Calu3 (cell line): ENCODE data around the gene BEAN1. TPM values are rescaled to one million over a fixed set of nuclear protein-coding genes. Genes with fewer than 3 reads are reported as not detected.

ENCODE experiments used
- BruUV-seq: library from RNA; stranded (reverse); fragments of 400-500 nt; replicated peaks from 2 replicates; lab custom pipeline; 2021; lab: Mats Ljungman, UMichigan
- CTCF ChIA-PET: fragments of 300-600 bp; sonication (Branson Sonifier 250); formaldehyde crosslinking; loops from one replicate; lab custom pipeline; 2022; ENCODE audit warnings: antibody characterized with exemption; lab: Charles Lee
- DNase-seq: peaks from one replicate; pipeline ENCODE4 v3.0.0; 2022
- H3K27ac Mint-ChIP-seq: one replicate; pipeline ENCODE4 v1.8.0; 2022; ENCODE audit warnings: mixed read lengths; ENCODE audit not compliant: unreplicated experiment
- H3K27me3 Mint-ChIP-seq: one replicate; pipeline ENCODE4 v1.8.0; 2022; ENCODE audit warnings: mixed read lengths; ENCODE audit not compliant: unreplicated experiment
- H3K36me3 Mint-ChIP-seq: one replicate; pipeline ENCODE4 v1.8.0; 2022; ENCODE audit warnings: mild to moderate bottlenecking, moderate library complexity, mixed read lengths; ENCODE audit not compliant: insufficient read depth, unreplicated experiment
- H3K4me1 Mint-ChIP-seq: one replicate; pipeline ENCODE4 v1.8.0; 2022; ENCODE audit warnings: mild to moderate bottlenecking, low read depth, mixed read lengths; ENCODE audit not compliant: unreplicated experiment
- H3K4me3 Mint-ChIP-seq: one replicate; pipeline ENCODE4 v1.8.0; 2022; ENCODE audit warnings: mild to moderate bottlenecking, low read depth, moderate library complexity, mixed read lengths; ENCODE audit not compliant: unreplicated experiment
- H3K9me3 Mint-ChIP-seq: one replicate; pipeline ENCODE4 v1.8.0; 2022; ENCODE audit warnings: low read depth, mixed read lengths; ENCODE audit not compliant: unreplicated experiment
- intact Hi-C: fragments of 100-400 bp; cut with micrococcal nuclease; formaldehyde crosslinking; loops from one replicate; pipeline ENCODE4 v1.10.0; 2022; ENCODE audit not compliant: unreplicated experiment
- total RNA-seq: library from RNA; stranded (reverse); gene quantifications from 2 replicates; pipeline ENCODE4 v1.2.3, GENCODE V29; 2022
- TF ChIP-seq, protein P1 (sequence below): fragments of 200-600 bp; IDR thresholded peaks from one replicate; pipeline ENCODE4 v1.8.0; 2022; ENCODE audit warnings: antibody characterized with exemption; ENCODE audit not compliant: unreplicated experiment

The BEAN1 gene
- total RNA-seq, 1 experiment from 2014 or later, result 3.1 TPM

DNA sequence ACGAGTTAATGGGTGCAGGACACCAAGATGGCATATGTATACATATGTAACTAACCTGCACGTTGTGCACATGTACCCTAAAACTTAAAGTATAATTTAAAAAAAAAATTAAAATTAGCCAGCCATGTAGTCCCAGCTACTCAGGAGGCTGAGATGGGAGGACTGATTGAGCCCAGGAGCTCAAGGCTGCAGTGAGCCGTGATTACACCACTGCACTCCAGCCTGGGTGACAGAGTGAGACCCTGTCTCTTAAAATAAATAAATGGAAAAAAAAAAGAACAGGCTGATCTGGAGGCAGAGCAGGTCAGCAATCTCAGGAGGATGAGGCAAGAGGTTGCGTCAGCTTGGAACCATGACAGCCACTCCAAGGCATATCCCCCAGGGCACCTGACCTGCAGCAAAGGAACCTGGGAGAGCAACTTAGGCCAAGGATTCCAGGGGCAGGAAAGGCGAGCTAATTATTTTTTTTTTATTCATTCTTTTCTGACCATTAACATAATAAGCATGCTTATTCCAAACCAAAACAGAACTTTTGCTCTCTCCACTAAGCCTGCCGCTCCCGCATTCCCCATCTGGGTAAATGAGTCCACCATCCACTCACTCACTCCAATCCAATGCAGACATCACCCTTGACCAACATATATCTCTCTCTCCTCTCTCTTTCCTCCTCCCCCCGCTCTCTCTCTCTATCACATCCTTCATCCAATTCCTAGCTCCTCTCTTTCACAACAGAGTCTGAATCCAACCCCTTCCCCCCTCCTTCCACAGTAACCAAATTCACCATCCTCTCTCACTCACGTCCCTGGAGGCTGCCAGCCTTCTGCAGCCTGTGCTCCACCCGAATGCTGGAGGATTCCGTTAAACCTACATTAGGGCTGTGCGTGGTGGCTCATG lies 75.2 kb downstream of the BEAN1 start:
- peaks cover 38% of the 10 kb centered on the region for H3K4me1 Mint-ChIP-seq
- no peaks in the 10 kb centered on the region for H3K9me3 Mint-ChIP-seq
- H3K27me3 Mint-ChIP-seq, result no peaks in the 10 kb centered on the region
- intact Hi-C loops, result no loop called here
- H3K4me3 Mint-ChIP-seq, result no peak overlapping the region
- CTCF ChIA-PET, result interaction anchor here (0.6 kb wide), 1 partner anchor 160 kb away, joined by 5 read pairs; no protein-coding TSS in a partner anchor
- no peak for DNase-seq
- TF ChIP-seq, protein P1, sequence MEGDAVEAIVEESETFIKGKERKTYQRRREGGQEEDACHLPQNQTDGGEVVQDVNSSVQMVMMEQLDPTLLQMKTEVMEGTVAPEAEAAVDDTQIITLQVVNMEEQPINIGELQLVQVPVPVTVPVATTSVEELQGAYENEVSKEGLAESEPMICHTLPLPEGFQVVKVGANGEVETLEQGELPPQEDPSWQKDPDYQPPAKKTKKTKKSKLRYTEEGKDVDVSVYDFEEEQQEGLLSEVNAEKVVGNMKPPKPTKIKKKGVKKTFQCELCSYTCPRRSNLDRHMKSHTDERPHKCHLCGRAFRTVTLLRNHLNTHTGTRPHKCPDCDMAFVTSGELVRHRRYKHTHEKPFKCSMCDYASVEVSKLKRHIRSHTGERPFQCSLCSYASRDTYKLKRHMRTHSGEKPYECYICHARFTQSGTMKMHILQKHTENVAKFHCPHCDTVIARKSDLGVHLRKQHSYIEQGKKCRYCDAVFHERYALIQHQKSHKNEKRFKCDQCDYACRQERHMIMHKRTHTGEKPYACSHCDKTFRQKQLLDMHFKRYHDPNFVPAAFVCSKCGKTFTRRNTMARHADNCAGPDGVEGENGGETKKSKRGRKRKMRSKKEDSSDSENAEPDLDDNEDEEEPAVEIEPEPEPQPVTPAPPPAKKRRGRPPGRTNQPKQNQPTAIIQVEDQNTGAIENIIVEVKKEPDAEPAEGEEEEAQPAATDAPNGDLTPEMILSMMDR, result no peak
- H3K36me3 Mint-ChIP-seq, result peaks cover 27% of the 10 kb centered on the region
- peak overlapping the region; percentile 16 for H3K27ac Mint-ChIP-seq
- BruUV-seq, result no TSS peak

DNA sequence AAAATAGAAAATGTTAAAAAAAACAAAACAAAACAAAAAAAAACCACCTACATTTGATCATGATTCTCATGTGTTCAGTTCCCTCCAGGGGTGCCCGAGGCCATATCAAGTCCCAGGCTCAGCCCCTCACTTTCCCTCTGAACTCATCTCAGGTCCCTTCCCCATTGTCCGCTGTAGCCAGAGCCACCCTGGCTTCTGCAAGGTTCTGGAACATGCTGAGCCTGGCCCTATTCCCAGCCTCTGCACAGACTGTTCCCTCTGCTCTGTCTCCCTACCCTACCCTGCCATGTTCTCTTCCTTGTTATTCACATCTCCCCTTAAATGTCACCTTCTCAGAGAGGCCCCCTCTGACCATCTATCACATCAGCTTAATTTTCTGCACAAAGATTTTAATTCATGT lies 75.9 kb downstream of the BEAN1 start:
- peak overlapping the region; percentile 34 for H3K27ac Mint-ChIP-seq
- no peak overlapping the region for H3K4me3 Mint-ChIP-seq

GRCh38 chr16:66503612-66504011 lies 76.5 kb downstream of the BEAN1 start:
- CTCF ChIA-PET, result no interaction called here
- intact Hi-C loops, result no loop called here
- Mint-ChIP-seq H3K27ac (peak overlapping the region; percentile 34), H3K36me3 (peaks cover 41% of the 10 kb centered on the region), H3K9me3 (peaks cover 6% of the 10 kb centered on the region), H3K27me3 (no peaks in the 10 kb centered on the region), H3K4me1 (peaks cover 51% of the 10 kb centered on the region), H3K4me3 (no peak overlapping the region)
- no TSS peak for BruUV-seq
- TF ChIP-seq, protein P1, result no peak
- DNase-seq, result no peak

More for the DNA sequence above, 75.9 kb downstream of the BEAN1 start:
- Mint-ChIP-seq H3K4me1 (peaks cover 45% of the 10 kb centered on the region), H3K9me3 (peaks cover 6% of the 10 kb centered on the region), H3K36me3 (peaks cover 35% of the 10 kb centered on the region), H3K27me3 (no peaks in the 10 kb centered on the region)
- intact Hi-C loops, result no loop called here
- DNase-seq, result no peak
- CTCF ChIA-PET, result interaction anchor here (0.6 kb wide), 1 partner anchor 161 kb away, joined by 5 read pairs; no protein-coding TSS in a partner anchor
- TF ChIP-seq, protein P1, result no peak
- no TSS peak for BruUV-seq

DNA sequence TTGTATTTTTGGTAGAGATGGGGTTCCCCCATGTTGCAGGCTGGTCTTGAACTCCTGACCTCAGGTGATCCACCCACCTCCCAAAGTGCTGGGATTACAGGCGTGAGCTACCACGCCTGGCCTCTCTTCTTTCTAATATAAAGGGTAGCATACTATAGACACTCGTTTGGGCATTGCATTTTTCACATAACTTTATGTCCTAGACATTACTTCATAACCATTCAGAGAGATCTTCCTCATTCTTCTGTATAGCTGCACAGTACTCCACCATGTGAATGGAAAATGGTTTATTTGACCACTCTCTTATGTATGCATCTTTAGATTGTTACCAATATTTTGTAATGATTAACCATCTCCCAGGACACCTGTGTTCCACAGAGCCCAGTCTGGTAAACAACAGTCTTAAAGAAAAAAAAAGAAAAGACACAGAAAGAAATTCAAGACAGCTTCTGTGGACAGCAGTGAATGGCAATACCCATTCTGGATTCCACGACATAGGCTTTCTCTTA lies 80.7 kb downstream of the BEAN1 start:
- CTCF ChIA-PET, result interaction anchor here (0.9 to 3.0 kb wide), 10 partner anchors 14 to 101 kb away, joined by 3 to 21 read pairs (median 4); partner anchors contain the start of genes CKLF and CMTM3
- TSS peak; percentile 2 for BruUV-seq
- TF ChIP-seq, protein P1, result no peak
- DNase-seq, result no peak
- Mint-ChIP-seq H3K36me3 (peaks cover 75% of the 10 kb centered on the region), H3K27ac (peak overlapping the region; percentile 99), H3K4me1 (peaks cover 85% of the 10 kb centered on the region), H3K9me3 (peaks cover 6% of the 10 kb centered on the region), H3K27me3 (no peaks in the 10 kb centered on the region), H3K4me3 (peak overlapping the region; percentile 55)
- intact Hi-C loops, result no loop called here
